Testis (tissue), 2 donors: Measurements from ENCODE around the gene ATAD2B.

Source experiments
- CTCF ChIP-seq, 3 experiments: fragments of 450-650 bp in 2 of 3; fragments of 200-600 bp in 1 of 3; sonication (generic) in 1 of 3; IDR thresholded peaks; one replicate each; pipeline ENCODE4 v1.5.1; 2016 to 2019; ENCODE audit warnings: antibody characterized with exemption in 3 of 3, mild to moderate bottlenecking in 2 of 3, moderate library complexity in 1 of 3
- POLR2A ChIP-seq: fragments of 450-650 bp; IDR thresholded peaks from one replicate; pipeline ENCODE4 v1.6.1; 2017; ENCODE audit warnings: antibody characterized with exemption, mild to moderate bottlenecking, moderate library complexity

GRCh38 chr2:23867449-23867848 lies 59.5 kb downstream of the ATAD2B start:
- no peak for TF ChIP-seq CTCF (IDR thresholded peaks at IDR 0.05)
- TF ChIP-seq POLR2A = no peak
